Measurements from ENCODE around the gene BNIP5. TPM values are rescaled to one million over a fixed set of nuclear protein-coding genes. Genes with fewer than 3 reads are reported as not detected.

BNIP5 gene
- total RNA-seq, 2 experiments from 2014 or later = not detected

- DNase-seq (peak; percentile 78 to 97 (median 92)), ATAC-seq (ENCODE audit: poor library complexity) (peak; percentile 99)
- Histone ChIP-seq H3K36me3 (ENCODE audit: insufficient read depth, low read length) (no peaks in the 10 kb centered on the region), H3K27me3 (ENCODE audit: control insufficient read depth in 1 of 2, insufficient read depth in 2 of 2, low read length in 2 of 2) (no peaks in the 10 kb centered on the region), H3K27ac (ENCODE audit: low read depth in 1 of 2, low read length in 2 of 2) (no peak overlapping the region), H3K9me3 (ENCODE audit: control insufficient read depth in 1 of 2, insufficient read depth in 1 of 2, low read length in 2 of 2) (no peaks in the 10 kb centered on the region), H3K4me1 (ENCODE audit: insufficient read depth, low read length) (peaks cover 8% of the 10 kb centered on the region), H3K4me3 (ENCODE audit: low read length) (no peak overlapping the region)
- CTCF ChIA-PET = interaction anchor here (0.5 to 1.8 kb wide), 44 partner anchors 8 to 716 kb away, joined by 3 to 9 read pairs (median 4); partner anchors contain the start of genes BNIP5 and MAPK14
- intact Hi-C loops (cut with DNase I, micrococcal nuclease) = loop anchor here (1.0 to 5.0 kb wide), 5 partner anchors 58 to 380 kb away; partner anchors contain the start of gene MAPK14 (in 2 of the 2)
- no peaks in the 10 kb centered on the region for H3K36me3 Mint-ChIP-seq (ENCODE audit: low read depth)
- TF ChIP-seq, protein P1, sequence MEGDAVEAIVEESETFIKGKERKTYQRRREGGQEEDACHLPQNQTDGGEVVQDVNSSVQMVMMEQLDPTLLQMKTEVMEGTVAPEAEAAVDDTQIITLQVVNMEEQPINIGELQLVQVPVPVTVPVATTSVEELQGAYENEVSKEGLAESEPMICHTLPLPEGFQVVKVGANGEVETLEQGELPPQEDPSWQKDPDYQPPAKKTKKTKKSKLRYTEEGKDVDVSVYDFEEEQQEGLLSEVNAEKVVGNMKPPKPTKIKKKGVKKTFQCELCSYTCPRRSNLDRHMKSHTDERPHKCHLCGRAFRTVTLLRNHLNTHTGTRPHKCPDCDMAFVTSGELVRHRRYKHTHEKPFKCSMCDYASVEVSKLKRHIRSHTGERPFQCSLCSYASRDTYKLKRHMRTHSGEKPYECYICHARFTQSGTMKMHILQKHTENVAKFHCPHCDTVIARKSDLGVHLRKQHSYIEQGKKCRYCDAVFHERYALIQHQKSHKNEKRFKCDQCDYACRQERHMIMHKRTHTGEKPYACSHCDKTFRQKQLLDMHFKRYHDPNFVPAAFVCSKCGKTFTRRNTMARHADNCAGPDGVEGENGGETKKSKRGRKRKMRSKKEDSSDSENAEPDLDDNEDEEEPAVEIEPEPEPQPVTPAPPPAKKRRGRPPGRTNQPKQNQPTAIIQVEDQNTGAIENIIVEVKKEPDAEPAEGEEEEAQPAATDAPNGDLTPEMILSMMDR (IDR thresholded peaks at IDR 0.05) = peak; percentile 99
- POLR2A ChIA-PET = interaction anchor here (0.9 to 1.0 kb wide), 3 partner anchors 13 to 105 kb away, joined by 3 read pairs; partner anchors contain the start of gene BRPF3
- no peaks in the 10 kb centered on the region for H3K9me3 Mint-ChIP-seq
- no peak overlapping the region for H3K27ac Mint-ChIP-seq
- H3K4me1 Mint-ChIP-seq (ENCODE audit: low read depth) = peaks cover 7% of the 10 kb centered on the region
- H3K27me3 Mint-ChIP-seq = peaks cover 16% of the 10 kb centered on the region
- no peak overlapping the region for H3K4me3 Mint-ChIP-seq
Observed at GRCh38 chr6:36302227-36302976, 34.3 kb downstream of the BNIP5 start.

DNA sequence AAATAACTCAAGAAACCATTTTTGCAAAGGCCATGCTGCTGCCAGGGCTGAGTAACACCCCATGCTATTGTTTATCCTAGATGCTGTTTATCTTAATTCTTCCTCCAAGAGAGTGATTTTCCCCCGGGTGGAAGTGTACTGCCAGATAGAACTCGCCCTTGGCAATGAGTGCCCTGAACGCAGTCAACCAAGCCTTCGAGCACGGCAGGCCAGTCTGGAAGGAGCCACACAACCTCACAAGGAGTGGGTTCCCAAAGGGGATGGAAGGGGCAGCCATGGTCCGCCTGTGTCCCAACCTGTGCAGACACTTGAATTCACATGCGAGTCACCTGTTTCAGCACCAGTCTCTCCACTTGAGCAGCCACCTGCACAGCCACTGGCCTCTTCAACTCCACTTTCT lies 34.9 kb downstream of the BNIP5 start:
- no peaks in the 10 kb centered on the region for H3K36me3 Mint-ChIP-seq (ENCODE audit: low read depth)
- H3K4me1 ChIP-seq (ENCODE audit: insufficient read depth, low read length) = peaks cover 8% of the 10 kb centered on the region
- peaks cover 7% of the 10 kb centered on the region for H3K4me1 Mint-ChIP-seq (ENCODE audit: low read depth)
- no peaks in the 10 kb centered on the region for H3K27me3 ChIP-seq (ENCODE audit: control insufficient read depth in 1 of 2, insufficient read depth in 2 of 2, low read length in 2 of 2)
- H3K36me3 ChIP-seq (ENCODE audit: insufficient read depth, low read length) = no peaks in the 10 kb centered on the region
- peaks cover 16% of the 10 kb centered on the region for H3K27me3 Mint-ChIP-seq
- no peak overlapping the region for H3K4me3 ChIP-seq (ENCODE audit: low read length)
- ChIA-PET CTCF (interaction anchor here (0.5 to 1.8 kb wide), 44 partner anchors 8 to 715 kb away, joined by 3 to 9 read pairs (median 4); partner anchors contain the start of genes BNIP5 and MAPK14), POLR2A (interaction anchor here (0.9 to 1.0 kb wide), 3 partner anchors 13 to 105 kb away, joined by 3 read pairs; partner anchors contain the start of gene BRPF3)
- intact Hi-C loops (cut with DNase I, micrococcal nuclease) = loop anchor here (1.0 to 5.0 kb wide), 5 partner anchors 59 to 381 kb away; partner anchors contain the start of gene MAPK14 (in 2 of the 2)
- TF ChIP-seq, protein P1 (IDR thresholded peaks at IDR 0.05) = no peak
- H3K9me3 ChIP-seq (ENCODE audit: control insufficient read depth in 1 of 2, insufficient read depth in 1 of 2, low read length in 2 of 2) = no peaks in the 10 kb centered on the region
- no peaks in the 10 kb centered on the region for H3K9me3 Mint-ChIP-seq
- no peak overlapping the region for H3K27ac Mint-ChIP-seq
- no peak overlapping the region for H3K27ac ChIP-seq (ENCODE audit: low read depth in 1 of 2, low read length in 2 of 2)
- no peak for ATAC-seq (ENCODE audit: poor library complexity)
- H3K4me3 Mint-ChIP-seq = no peak overlapping the region
- no peak for DNase-seq

GRCh38 chr6:36301085-36301658 lies 35.5 kb downstream of the BNIP5 start:
- Histone ChIP-seq H3K27ac (ENCODE audit: low read depth in 1 of 2, low read length in 2 of 2) (no peak overlapping the region), H3K27me3 (ENCODE audit: control insufficient read depth in 1 of 2, insufficient read depth in 2 of 2, low read length in 2 of 2) (no peaks in the 10 kb centered on the region), H3K36me3 (ENCODE audit: insufficient read depth, low read length) (no peaks in the 10 kb centered on the region), H3K9me3 (ENCODE audit: control insufficient read depth in 1 of 2, insufficient read depth in 1 of 2, low read length in 2 of 2) (no peaks in the 10 kb centered on the region), H3K4me1 (ENCODE audit: insufficient read depth, low read length) (peaks cover 8% of the 10 kb centered on the region), H3K4me3 (ENCODE audit: low read length) (no peak overlapping the region)
- peaks cover 16% of the 10 kb centered on the region for H3K27me3 Mint-ChIP-seq
- H3K27ac Mint-ChIP-seq = no peak overlapping the region
- ATAC-seq (ENCODE audit: poor library complexity) (no peak), DNase-seq (no peak)
- peaks cover 7% of the 10 kb centered on the region for H3K4me1 Mint-ChIP-seq (ENCODE audit: low read depth)
- no peak overlapping the region for H3K4me3 Mint-ChIP-seq
- CTCF ChIA-PET = no interaction called here
- H3K9me3 Mint-ChIP-seq = no peaks in the 10 kb centered on the region
- intact Hi-C loops (cut with DNase I, micrococcal nuclease) = loop anchor here in 1 of 2 experiments (5.0 kb wide), 2 partner anchors 179 to 381 kb away; no protein-coding TSS in a partner anchor
- H3K36me3 Mint-ChIP-seq (ENCODE audit: low read depth) = no peaks in the 10 kb centered on the region
- TF ChIP-seq, protein P1 (IDR thresholded peaks at IDR 0.05) = no peak
- POLR2A ChIA-PET = no interaction called here
